GM21786 (cell line): Measurements from ENCODE around the gene YAP1.

Experiments
- ATAC-seq: cut with Tn5 transposase; IDR thresholded peaks from one replicate; pipeline ENCODE4 v1.9.1; 2021; ENCODE audit not compliant: unreplicated experiment

YAP1 gene

DNA sequence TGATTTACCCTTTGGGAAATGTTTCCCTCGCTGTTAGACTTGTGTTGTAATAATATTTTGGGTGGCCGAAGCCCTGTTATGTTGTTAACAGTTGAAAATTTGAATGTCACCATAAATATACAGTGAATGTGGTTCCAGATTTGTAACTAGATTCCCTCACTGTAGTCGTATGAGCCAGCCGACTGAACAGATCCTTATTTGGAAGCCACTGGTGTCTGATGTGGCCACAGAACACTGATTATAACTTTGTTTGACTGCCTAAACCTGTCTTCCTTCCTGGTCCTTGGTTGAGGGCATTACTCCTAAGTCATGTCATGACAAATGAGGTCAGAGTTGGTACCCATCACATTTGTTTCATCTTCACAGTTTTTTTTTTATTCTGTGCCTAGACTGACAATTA, 45.4 kb downstream of the YAP1 start:
- ATAC-seq = no peak

DNA sequence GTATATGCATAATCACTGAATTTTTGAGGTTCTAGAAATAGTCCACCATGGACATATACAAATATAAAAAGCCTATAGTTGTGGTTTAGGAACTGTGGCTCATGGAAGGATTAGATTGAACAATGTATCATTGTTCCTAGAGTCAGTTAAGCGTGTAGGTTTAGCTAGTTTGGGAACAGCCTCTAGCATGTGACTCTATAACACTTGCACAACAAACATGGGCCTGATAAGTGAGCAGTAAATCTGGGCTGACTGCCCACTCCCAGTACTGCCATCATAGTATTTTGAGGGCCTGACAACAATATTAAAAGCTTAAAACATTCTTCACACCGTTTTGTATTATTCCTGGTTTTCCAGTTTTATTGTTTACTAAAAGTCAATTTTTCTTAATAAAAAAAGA, 47.0 kb downstream of the YAP1 start:
- no peak for ATAC-seq

DNA sequence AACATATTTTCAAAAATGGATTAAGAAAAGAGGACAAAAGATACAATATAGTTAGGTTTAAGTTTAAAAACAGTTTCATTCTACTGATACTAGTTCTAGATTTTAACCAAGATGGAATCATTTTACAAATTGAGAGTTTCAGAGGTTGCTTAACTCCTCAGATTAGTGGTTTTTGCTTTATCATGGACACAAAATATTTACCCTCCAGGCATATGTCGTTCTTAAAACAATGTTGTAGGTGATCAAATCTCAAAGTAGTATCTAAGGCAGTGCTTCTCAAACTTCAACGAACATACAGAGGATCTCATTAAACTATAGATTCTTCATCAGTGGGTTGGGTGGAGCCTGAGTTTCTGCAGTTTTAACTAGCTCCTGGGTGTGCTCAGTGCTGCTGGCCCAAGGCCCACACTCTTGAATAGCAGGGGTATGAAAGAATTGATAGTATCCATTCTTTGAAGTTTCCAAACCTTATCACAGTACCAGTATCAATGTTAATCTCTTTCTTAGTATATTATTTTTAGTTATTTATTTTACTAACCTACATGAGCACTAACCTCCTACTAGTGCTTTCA, 48.0 kb downstream of the YAP1 start:
- no peak for ATAC-seq

DNA sequence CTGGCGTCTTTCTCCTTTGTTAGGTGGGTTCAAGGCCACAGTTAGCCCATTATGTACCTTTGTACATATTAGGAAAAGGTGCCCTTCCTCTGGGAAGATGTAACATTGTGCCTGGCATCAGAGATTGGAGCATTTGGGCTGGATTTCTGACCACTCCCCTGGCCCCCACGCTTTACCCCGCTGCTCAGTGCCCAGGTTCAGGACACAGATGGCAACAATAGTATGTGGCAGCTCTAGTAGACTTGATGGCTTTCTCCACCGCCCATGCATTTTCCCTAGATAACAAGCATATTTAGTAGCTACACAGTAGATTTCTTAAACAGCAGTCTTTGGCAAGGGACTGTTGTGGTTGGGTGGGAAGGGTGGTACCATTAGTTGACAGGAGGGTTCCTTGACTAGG, 53.1 kb downstream of the YAP1 start:
- ATAC-seq = no peak

DNA sequence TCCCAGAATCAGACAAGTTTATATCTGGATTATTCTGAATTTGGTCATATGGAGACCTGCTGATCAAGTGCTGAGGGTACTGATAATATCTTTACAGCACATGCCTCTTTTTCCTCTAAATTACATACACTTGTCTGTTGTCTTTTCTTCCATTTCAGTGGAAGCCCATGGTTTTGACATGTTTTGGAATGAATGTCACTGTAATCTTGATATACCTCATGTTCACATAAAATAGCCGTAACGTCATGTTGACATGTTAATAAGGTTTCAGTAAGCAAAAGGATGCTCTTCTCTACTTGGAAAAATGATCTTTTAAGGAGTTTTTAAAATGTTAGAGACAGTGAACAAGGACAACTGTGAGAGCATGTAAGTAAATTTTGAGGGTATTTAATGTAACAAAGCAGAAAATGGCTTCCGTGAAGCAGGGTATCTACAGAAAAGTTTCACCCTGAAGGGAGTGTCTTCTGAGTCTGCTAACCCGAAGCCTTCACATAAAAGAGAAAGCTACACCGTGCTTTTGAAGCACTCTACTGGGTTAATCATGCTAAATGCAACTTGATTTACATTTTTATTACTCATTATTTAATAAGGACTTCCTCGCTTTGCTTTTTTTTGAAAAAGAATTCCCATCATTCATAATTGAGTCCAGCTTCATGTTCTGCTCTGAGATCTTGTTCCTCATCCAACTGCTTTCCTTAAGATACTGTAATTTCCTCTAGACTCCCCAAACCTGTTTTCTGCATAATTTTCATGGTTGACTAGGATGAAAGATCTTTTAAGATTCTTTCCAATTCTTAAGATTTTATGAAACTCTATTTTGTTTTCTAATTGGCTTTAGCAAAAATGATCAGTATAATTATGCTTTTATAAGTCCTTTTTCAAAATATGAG, 56.2 kb downstream of the YAP1 start:
- ATAC-seq = no peak

- no peak for ATAC-seq
Measured at GRCh38 chr11:102168481-102168880, 58.2 kb downstream of the YAP1 start.

DNA sequence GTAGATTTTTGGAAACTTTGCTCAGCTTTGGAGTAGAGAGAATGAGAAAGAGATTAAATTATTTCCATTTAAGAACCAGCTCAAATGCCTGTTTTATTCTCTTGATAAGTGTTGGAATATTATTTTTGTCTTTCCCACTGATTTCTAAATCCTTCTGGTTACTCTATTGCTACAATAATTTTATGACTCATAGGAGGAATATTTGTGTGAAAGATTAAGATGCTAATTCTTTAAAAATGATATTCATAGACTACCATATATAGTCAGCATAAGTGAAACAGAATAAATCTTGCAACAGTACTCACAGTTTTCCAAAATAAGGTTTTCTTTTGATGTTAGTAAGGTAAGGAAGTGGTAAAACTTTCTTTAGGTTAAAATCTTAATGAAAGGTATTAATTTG, 60.9 kb downstream of the YAP1 start:
- ATAC-seq = no peak

DNA sequence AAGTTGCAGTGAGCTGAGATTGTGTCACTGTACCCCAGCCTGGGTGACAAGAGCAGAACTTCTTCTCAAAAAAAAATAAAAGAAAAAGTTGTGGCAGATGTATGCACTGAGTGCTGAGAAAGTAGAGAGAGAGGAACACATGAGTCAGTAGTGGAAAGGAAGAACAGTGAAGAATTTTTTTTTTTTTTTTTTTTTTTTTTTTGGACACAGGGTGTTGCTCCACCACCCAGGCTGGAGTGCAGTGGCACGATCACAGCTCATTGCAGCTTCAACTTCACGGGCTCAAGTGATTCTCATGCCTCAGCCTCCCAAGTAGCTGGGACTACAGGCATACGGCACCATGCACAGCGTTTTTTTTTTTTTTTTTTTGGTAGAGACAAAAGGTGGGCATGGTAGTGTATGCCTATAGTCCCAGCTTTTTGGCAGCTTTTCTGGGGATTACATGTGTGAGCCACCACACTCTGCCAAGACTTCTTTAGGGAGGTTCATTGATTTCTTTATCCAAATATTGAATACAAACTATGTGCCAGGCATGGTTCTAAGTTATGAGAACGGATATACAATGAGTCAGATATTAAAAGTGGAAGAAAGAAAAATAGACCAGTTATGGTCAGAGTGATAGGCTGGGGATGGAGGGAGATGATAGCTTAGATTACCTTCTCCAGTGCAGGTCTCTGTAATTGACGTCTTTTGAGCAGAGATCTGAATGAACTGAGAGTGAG, 62.0 kb downstream of the YAP1 start:
- ATAC-seq = no peak

- ATAC-seq = no peak
Measured at GRCh38 chr11:102177126-102177525, 66.9 kb downstream of the YAP1 start.

- ATAC-seq = no peak
Measured at GRCh38 chr11:102177974-102178631, 67.9 kb downstream of the YAP1 start.

DNA sequence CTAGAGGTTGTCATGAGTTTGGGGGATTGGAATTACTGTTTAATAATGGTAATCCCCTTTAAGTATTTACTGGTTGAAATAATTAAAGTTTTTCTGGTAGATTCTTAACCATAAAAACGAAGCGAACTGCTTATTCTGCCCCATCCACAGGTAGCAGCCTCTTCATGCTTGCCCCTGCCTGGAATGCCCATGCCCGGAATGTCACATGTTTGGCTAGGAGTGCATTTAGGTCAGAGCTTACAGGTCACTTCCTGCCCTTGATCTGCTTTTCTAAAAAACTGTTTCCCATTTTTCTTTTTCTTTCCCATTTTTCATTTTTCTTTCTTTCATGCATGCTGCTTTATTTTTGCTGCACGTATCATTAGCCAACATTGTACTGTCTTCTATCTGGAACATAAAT, 69.1 kb downstream of the YAP1 start:
- no peak for ATAC-seq

- ATAC-seq = no peak
Measured at GRCh38 chr11:102184269-102184987, 74.2 kb downstream of the YAP1 start.

DNA sequence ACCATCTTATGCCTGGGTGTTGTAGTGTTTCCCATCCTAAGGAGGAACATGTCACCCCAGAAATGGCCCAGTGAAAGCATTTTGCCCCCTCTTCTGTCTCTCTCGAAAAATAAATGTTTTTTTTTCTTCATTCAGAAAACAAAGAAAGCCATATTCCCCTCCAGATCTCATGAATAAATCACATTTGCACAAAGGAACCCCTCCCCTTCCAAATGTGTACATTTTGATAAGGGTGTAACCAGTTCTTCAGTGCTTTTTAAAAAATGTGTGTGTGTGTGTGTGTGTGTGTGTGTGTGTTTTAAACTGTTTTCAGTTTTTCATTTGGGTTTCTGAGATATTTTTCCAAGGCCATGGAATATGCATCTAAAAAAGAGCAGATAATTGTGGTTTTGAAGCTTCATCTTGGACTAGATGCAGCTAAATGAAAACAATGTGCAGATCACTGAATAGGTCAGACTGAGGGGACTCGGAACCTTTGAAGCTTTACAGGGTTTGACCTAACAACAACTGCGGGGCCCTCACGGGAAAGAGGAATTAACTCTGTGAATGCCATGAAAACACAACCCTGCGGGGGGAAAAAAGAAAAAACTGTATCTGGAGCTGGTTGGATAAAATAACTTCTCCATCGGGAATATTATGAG, 76.4 kb downstream of the YAP1 start:
- no peak for ATAC-seq

- ATAC-seq = no peak
Measured at GRCh38 chr11:102187416-102188151, 77.3 kb downstream of the YAP1 start.

- ATAC-seq = no peak
Measured at GRCh38 chr11:102188488-102188887, 78.2 kb downstream of the YAP1 start.

- no peak for ATAC-seq
Measured at GRCh38 chr11:102191832-102192231, 81.6 kb downstream of the YAP1 start.

- ATAC-seq = no peak
Measured at GRCh38 chr11:102192349-102193066, 82.3 kb downstream of the YAP1 start.

GRCh38 chr11:102194257-102194656, 84.0 kb downstream of the YAP1 start:
- no peak for ATAC-seq

DNA sequence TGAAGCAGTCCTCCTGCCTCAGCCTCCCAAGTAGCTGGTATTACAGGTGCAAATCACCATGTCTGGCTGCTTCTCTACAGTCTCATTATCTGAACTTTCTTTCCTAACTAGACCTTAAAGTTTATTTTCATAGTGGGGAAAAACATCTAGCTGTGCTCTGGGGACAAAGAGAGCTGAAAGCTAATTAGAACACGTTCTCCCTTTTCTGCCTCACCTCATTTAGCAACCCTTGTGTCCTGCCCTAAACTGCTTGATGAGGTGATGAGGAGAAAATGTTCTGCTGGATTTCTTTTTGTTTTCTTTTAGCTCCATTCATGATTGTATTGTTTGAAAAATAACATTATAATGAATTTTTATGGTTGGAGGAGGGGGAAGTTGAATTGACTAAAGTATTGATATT, 84.7 kb downstream of the YAP1 start:
- no peak for ATAC-seq
